Caco-2 (cell line): ENCODE data around the gene RASGEF1B. TPM values are rescaled to one million over a fixed set of nuclear protein-coding genes. Genes with fewer than 3 reads are reported as not detected.

Source experiments
- BruUV-seq: library from RNA; stranded (reverse); fragments of 400-500 nt; replicated peaks from 2 replicates; lab custom pipeline; 2021; lab: Mats Ljungman, UMichigan
- CTCF ChIA-PET: fragments of 300-600 bp; sonication (Branson Sonifier 250); formaldehyde crosslinking; loops from one replicate; lab custom pipeline; 2022; ENCODE audit warnings: antibody characterized with exemption; lab: Charles Lee
- POLR2A ChIA-PET: fragments of 300-600 bp; sonication (Branson Sonifier 250); formaldehyde crosslinking; loops from one replicate; lab custom pipeline; 2022; ENCODE audit warnings: antibody characterized with exemption; lab: Charles Lee
- DNase-seq, 2 experiments: peaks; one replicate each; pipeline versions ENCODE4 v3.0.0 to v3.0.0-alpha.2; 2020 to 2022
- H3K27me3 ChIP-seq: replicated peaks from 2 replicates; pipeline ENCODE4 v1.6.0; 2011; ENCODE audit warnings: low read length; ENCODE audit not compliant: control insufficient read depth, insufficient read depth
- H3K36me3 ChIP-seq: 2 replicates; pipeline ENCODE4 v1.5.1; 2011; ENCODE audit warnings: low read length; ENCODE audit not compliant: control insufficient read depth, insufficient read depth
- H3K4me1 ChIP-seq: fragments of 250-450 bp; sonication (Bioruptor Pico); 2 replicates; pipeline ENCODE4 v1.5.1; 2020; ENCODE audit warnings: mild to moderate bottlenecking
- H3K4me3 ChIP-seq: 2 replicates; pipeline ENCODE4 v1.5.1; 2011; ENCODE audit warnings: low read depth, mild to moderate bottlenecking, control low read depth, low read length
- H3K9me3 ChIP-seq: fragments of 250-450 bp; sonication (Bioruptor Pico); 2 replicates; pipeline ENCODE4 v1.5.1; 2020; ENCODE audit warnings: mild to moderate bottlenecking, moderate library complexity
- H3K27ac Mint-ChIP-seq: one replicate; pipeline ENCODE4 v1.8.0; 2022; ENCODE audit warnings: mixed read lengths; ENCODE audit not compliant: unreplicated experiment
- H3K27me3 Mint-ChIP-seq: one replicate; pipeline ENCODE4 v1.8.0; 2022; ENCODE audit warnings: mixed read lengths; ENCODE audit not compliant: insufficient read depth, unreplicated experiment
- H3K36me3 Mint-ChIP-seq: one replicate; pipeline ENCODE4 v1.8.0; 2022; ENCODE audit warnings: mild to moderate bottlenecking, mixed read lengths; ENCODE audit not compliant: insufficient read depth, unreplicated experiment
- H3K4me1 Mint-ChIP-seq: one replicate; pipeline ENCODE4 v1.8.0; 2022; ENCODE audit warnings: low read depth, mixed read lengths; ENCODE audit not compliant: unreplicated experiment
- H3K4me3 Mint-ChIP-seq: one replicate; pipeline ENCODE4 v1.8.0; 2022; ENCODE audit warnings: mild to moderate bottlenecking, moderate library complexity, mixed read lengths; ENCODE audit not compliant: unreplicated experiment
- H3K9me3 Mint-ChIP-seq: one replicate; pipeline ENCODE4 v1.8.0; 2022; ENCODE audit warnings: mixed read lengths; ENCODE audit not compliant: unreplicated experiment
- intact Hi-C: fragments of 100-400 bp; cut with micrococcal nuclease; formaldehyde crosslinking; loops from one replicate; pipeline ENCODE4 v1.10.0; 2022; ENCODE audit not compliant: unreplicated experiment
- total RNA-seq: library from RNA; stranded (reverse); gene quantifications from 2 replicates; pipeline ENCODE4 v1.2.3, GENCODE V29; 2022
- TF ChIP-seq, protein P1 (sequence below), 2 experiments: fragments of 200-600 bp in 1 of 2; IDR thresholded peaks; 1 replicate in 1 of 2; 2 replicates in 1 of 2; pipeline versions ENCODE4 v1.5.1 to v1.8.0; 2011 to 2022; ENCODE audit warnings: antibody characterized with exemption in 1 of 2, control low read depth in 1 of 2, inconsistent platforms in 1 of 2, low read depth in 1 of 2, low read length in 1 of 2, mild to moderate bottlenecking in 1 of 2, moderate library complexity in 1 of 2; ENCODE audit not compliant: insufficient read depth in 1 of 2, severe bottlenecking in 1 of 2, unreplicated experiment in 1 of 2

Gene RASGEF1B
- total RNA-seq, 1 experiment from 2014 or later: 32.3 TPM

- no peaks in the 10 kb centered on the region for H3K36me3 ChIP-seq
- TF ChIP-seq, protein P1, sequence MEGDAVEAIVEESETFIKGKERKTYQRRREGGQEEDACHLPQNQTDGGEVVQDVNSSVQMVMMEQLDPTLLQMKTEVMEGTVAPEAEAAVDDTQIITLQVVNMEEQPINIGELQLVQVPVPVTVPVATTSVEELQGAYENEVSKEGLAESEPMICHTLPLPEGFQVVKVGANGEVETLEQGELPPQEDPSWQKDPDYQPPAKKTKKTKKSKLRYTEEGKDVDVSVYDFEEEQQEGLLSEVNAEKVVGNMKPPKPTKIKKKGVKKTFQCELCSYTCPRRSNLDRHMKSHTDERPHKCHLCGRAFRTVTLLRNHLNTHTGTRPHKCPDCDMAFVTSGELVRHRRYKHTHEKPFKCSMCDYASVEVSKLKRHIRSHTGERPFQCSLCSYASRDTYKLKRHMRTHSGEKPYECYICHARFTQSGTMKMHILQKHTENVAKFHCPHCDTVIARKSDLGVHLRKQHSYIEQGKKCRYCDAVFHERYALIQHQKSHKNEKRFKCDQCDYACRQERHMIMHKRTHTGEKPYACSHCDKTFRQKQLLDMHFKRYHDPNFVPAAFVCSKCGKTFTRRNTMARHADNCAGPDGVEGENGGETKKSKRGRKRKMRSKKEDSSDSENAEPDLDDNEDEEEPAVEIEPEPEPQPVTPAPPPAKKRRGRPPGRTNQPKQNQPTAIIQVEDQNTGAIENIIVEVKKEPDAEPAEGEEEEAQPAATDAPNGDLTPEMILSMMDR (IDR thresholded peaks at IDR 0.05; ENCODE audit: insufficient read depth in 1 of 2, low read depth in 1 of 2, low read length in 1 of 2, severe bottlenecking in 1 of 2, unreplicated experiment in 1 of 2): no peak
- POLR2A ChIA-PET: no interaction called here
Observed at GRCh38 chr4:81454948-81455347, 16.8 kb downstream of the RASGEF1B start.

GRCh38 chr4:81454499-81454898 is 17.2 kb downstream of the RASGEF1B start:
- Histone ChIP-seq H3K27me3 (no peaks in the 10 kb centered on the region), H3K4me3 (no peak overlapping the region), H3K4me1 (no peaks in the 10 kb centered on the region), H3K36me3 (no peaks in the 10 kb centered on the region), H3K9me3 (no peaks in the 10 kb centered on the region)
- DNase-seq: no peak
- H3K27ac Mint-ChIP-seq: no peak overlapping the region
- peaks cover 75% of the 10 kb centered on the region for H3K36me3 Mint-ChIP-seq
- no TSS peak for BruUV-seq
- ChIA-PET POLR2A (no interaction called here), CTCF (no interaction called here)
- TF ChIP-seq, protein P1 (IDR thresholded peaks at IDR 0.05; ENCODE audit: insufficient read depth in 1 of 2, low read depth in 1 of 2, low read length in 1 of 2, severe bottlenecking in 1 of 2, unreplicated experiment in 1 of 2): no peak
- H3K4me3 Mint-ChIP-seq: no peak overlapping the region
- H3K27me3 Mint-ChIP-seq: no peaks in the 10 kb centered on the region
- no peaks in the 10 kb centered on the region for H3K4me1 Mint-ChIP-seq
- intact Hi-C loops: no loop called here
- no peaks in the 10 kb centered on the region for H3K9me3 Mint-ChIP-seq

More at GRCh38 chr4:81454948-81455347, 16.8 kb downstream of the RASGEF1B start:
- CTCF ChIA-PET: interaction anchor here (0.5 kb wide), 1 partner anchor 12 kb away, joined by 3 read pairs; no protein-coding TSS in a partner anchor
- Mint-ChIP-seq H3K9me3 (no peaks in the 10 kb centered on the region), H3K27me3 (no peaks in the 10 kb centered on the region), H3K4me1 (peaks cover under 1% of the 10 kb centered on the region), H3K36me3 (peaks cover 73% of the 10 kb centered on the region), H3K4me3 (no peak overlapping the region), H3K27ac (no peak overlapping the region)
- intact Hi-C loops: no loop called here
- DNase-seq: no peak
- Histone ChIP-seq H3K9me3 (no peaks in the 10 kb centered on the region), H3K4me3 (no peak overlapping the region), H3K4me1 (no peaks in the 10 kb centered on the region), H3K27me3 (no peaks in the 10 kb centered on the region)
- no TSS peak for BruUV-seq

- no peaks in the 10 kb centered on the region for H3K27me3 ChIP-seq
- H3K27me3 Mint-ChIP-seq: no peaks in the 10 kb centered on the region
- H3K27ac Mint-ChIP-seq: no peak overlapping the region
- no peak overlapping the region for H3K4me3 Mint-ChIP-seq
- ChIA-PET POLR2A (no interaction called here), CTCF (no interaction called here)
- intact Hi-C loops: no loop called here
- TF ChIP-seq, protein P1 (IDR thresholded peaks at IDR 0.05; ENCODE audit: insufficient read depth in 1 of 2, low read depth in 1 of 2, low read length in 1 of 2, severe bottlenecking in 1 of 2, unreplicated experiment in 1 of 2): no peak
- no peaks in the 10 kb centered on the region for H3K4me1 Mint-ChIP-seq
- H3K9me3 ChIP-seq: no peaks in the 10 kb centered on the region
- H3K9me3 Mint-ChIP-seq: no peaks in the 10 kb centered on the region
- DNase-seq: no peak
- H3K4me1 ChIP-seq: no peaks in the 10 kb centered on the region
- H3K36me3 ChIP-seq: no peaks in the 10 kb centered on the region
- no peak overlapping the region for H3K4me3 ChIP-seq
- peaks cover 80% of the 10 kb centered on the region for H3K36me3 Mint-ChIP-seq
- BruUV-seq: no TSS peak
Observed at GRCh38 chr4:81453024-81453423, 18.7 kb downstream of the RASGEF1B start.
